ENCODE results near the gene OR52E4. TPM values are rescaled to one million over a fixed set of nuclear protein-coding genes. Genes with fewer than 3 reads are reported as not detected.

The OR52E4 gene
- total RNA-seq, 1 donor from 2014 or later = not detected

DNA sequence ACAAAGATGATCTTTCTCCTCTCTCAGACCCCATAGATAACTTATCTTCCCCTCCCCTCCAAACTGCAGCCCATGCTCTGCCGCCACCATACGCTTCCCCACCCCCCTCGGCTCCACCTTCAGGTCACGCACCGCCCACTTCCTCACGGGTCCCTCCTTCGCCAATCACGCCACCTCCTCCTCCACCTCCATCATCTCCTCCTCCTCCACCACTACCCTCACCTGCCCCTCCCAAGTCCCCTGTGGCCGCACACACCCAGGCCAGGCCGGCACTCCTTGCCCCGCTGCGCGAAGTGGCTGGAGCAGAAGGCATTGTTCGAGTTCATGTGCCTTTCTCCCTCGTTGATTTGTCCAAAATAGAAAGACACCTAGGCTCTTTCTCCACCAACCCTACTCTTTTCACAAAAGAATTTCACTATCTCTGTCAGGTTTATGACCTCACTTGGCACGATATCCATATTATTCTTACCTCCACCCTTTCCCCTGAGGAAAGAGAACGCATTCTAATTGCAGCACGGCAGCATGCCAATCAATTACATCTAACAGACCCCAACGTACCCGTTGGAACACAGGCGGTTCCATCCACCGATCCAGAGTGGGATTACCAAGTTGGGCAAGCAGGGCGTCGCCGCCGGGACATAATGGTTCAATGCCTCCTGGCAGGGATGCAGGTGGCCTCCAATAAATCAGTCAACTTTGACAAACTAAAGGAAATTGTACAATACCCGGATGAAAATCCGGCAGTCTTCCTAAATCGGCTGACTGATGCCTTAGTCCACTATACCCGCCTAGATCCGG lies 49.3 kb downstream of the OR52E4 start:
- DNase-seq (ENCODE audit: low read depth in 2 of 2) = no peak

- DNase-seq (ENCODE audit: low read depth in 2 of 2) = no peak
Observed at GRCh38 chr11:5930614-5931013, 50.2 kb downstream of the OR52E4 start.

GRCh38 chr11:5931061-5931460 lies 50.6 kb downstream of the OR52E4 start:
- DNase-seq (ENCODE audit: low read depth in 2 of 2) = no peak

GRCh38 chr11:5932671-5933070 lies 52.2 kb downstream of the OR52E4 start:
- no peak for DNase-seq (ENCODE audit: low read depth in 2 of 2)

- DNase-seq (ENCODE audit: low read depth in 2 of 2) = no peak
Observed at GRCh38 chr11:5933116-5933515, 52.7 kb downstream of the OR52E4 start.

Other genes starting within 250 kb of the OR52E4 start
- gene TRIM5, start 195.6 kb upstream of the OR52E4 start, total RNA-seq = 44.7 and 59.7 TPM in 2 replicates
- gene TRIM22, start 190.8 kb upstream of the OR52E4 start, total RNA-seq = 60.6 and 85.6 TPM in 2 replicates
- gene OR56B1, start 144.2 kb upstream of the OR52E4 start, total RNA-seq = not detected in 2 replicates
- gene OR52N4, start 126.4 kb upstream of the OR52E4 start, total RNA-seq = not detected in 2 replicates
- not detected in 2 replicates for gene OR52N5, start 97.3 kb upstream of the OR52E4 start, total RNA-seq
- not detected in 2 replicates for gene OR52N1, start 89.4 kb upstream of the OR52E4 start, total RNA-seq
- not detected in 2 replicates for gene OR52N2, start 71.7 kb upstream of the OR52E4 start, total RNA-seq
- not detected in 2 replicates for gene OR52E6, start 38.7 kb upstream of the OR52E4 start, total RNA-seq
- gene OR52E8, start 22.9 kb upstream of the OR52E4 start, total RNA-seq = not detected in 2 replicates
- not detected in 2 replicates for gene OR52E5, start 12.6 kb downstream of the OR52E4 start, total RNA-seq
- not detected in 2 replicates for gene OR56A3, start 61.6 kb downstream of the OR52E4 start, total RNA-seq
- gene OR56A5, start 87.9 kb downstream of the OR52E4 start, total RNA-seq = not detected in 2 replicates
- not detected in 2 replicates for gene OR52L1, start 106.4 kb downstream of the OR52E4 start, total RNA-seq
- gene OR56A4, start 126.3 kb downstream of the OR52E4 start, total RNA-seq = not detected in 2 replicates
- not detected in 2 replicates for gene OR56A1, start 150.1 kb downstream of the OR52E4 start, total RNA-seq
- not detected in 2 replicates for gene OR56B4, start 227.1 kb downstream of the OR52E4 start, total RNA-seq